Endothelial cell of umbilical vein (primary cell): ENCODE data around the gene DCX.

ENCODE experiments used
- JUN ChIP-seq: IDR thresholded peaks from 2 replicates; pipeline ENCODE4 v1.6.1; 2011; ENCODE audit warnings: borderline replicate concordance, low read depth; ENCODE audit not compliant: insufficient read length, insufficient read depth
- POLR2A ChIP-seq: IDR thresholded peaks from 2 replicates; pipeline ENCODE4 v1.6.1; 2012; ENCODE audit warnings: low read depth, mild to moderate bottlenecking, control low read depth, low read length
- TF ChIP-seq, protein P1 (sequence below), 2 donors: IDR thresholded peaks; 1 replicate in 1 of 2; 2 replicates in 1 of 2; pipeline ENCODE4 v1.5.1; 2011; ENCODE audit warnings: low read length in 2 of 2, mild to moderate bottlenecking in 2 of 2, moderate library complexity in 2 of 2, control low read depth in 1 of 2, inconsistent platforms in 1 of 2, low read depth in 1 of 2; ENCODE audit not compliant: insufficient read depth in 1 of 2; ENCODE audit errors: extremely low read depth in 1 of 2

- TF ChIP-seq, protein P1, sequence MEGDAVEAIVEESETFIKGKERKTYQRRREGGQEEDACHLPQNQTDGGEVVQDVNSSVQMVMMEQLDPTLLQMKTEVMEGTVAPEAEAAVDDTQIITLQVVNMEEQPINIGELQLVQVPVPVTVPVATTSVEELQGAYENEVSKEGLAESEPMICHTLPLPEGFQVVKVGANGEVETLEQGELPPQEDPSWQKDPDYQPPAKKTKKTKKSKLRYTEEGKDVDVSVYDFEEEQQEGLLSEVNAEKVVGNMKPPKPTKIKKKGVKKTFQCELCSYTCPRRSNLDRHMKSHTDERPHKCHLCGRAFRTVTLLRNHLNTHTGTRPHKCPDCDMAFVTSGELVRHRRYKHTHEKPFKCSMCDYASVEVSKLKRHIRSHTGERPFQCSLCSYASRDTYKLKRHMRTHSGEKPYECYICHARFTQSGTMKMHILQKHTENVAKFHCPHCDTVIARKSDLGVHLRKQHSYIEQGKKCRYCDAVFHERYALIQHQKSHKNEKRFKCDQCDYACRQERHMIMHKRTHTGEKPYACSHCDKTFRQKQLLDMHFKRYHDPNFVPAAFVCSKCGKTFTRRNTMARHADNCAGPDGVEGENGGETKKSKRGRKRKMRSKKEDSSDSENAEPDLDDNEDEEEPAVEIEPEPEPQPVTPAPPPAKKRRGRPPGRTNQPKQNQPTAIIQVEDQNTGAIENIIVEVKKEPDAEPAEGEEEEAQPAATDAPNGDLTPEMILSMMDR (IDR thresholded peaks at IDR 0.05; ENCODE audit: extremely low read depth in 1 of 2, insufficient read depth in 1 of 2, low read depth in 1 of 2, low read length in 2 of 2): no peak
- TF ChIP-seq POLR2A (no peak), JUN (no peak)
Measured at GRCh38 chrX:111407948-111408347, 4.0 kb downstream of the DCX start.
